Measurements from ENCODE around the gene MRPS2.

MRPS2 gene

GRCh38 chr9:135552698-135553171 is 52.3 kb downstream of the MRPS2 start:
- TF ChIP-seq CTCF (IDR thresholded peaks at IDR 0.05; ENCODE audit: control extremely low read depth, extremely low read depth, low read depth, missing control alignments) = no peak
- no peak for DNase-seq (ENCODE audit: extremely low spot score)
- ChIA-PET CTCF (interaction anchor here (1.2 kb wide), 1 partner anchor 140 kb away, joined by 3 read pairs; no protein-coding TSS in a partner anchor), POLR2A (no interaction called here)

All from GM10248 (cell line).